H9 (cell line): Measurements from ENCODE around the gene PMEL. TPM values are rescaled to one million over a fixed set of nuclear protein-coding genes. Genes with fewer than 3 reads are reported as not detected.
"Not testable (repeated sequence)": the region's sequence is repeated elsewhere in the genome, so short reads cannot be mapped to it uniquely, and the experiment has no call there.

ENCODE experiments used
- DNase-seq: peaks from one replicate; pipeline ENCODE4 v3.0.0-alpha.2; 2017
- H2AFZ ChIP-seq: one replicate; pipeline ENCODE4 v1.6.1; 2013; ENCODE audit warnings: mild to moderate bottlenecking, low read length, control low read depth, moderate library complexity
- H2AK5ac ChIP-seq: 2 replicates; pipeline ENCODE4 v1.6.1; 2013; ENCODE audit warnings: low read length, control low read depth, mixed read lengths; ENCODE audit not compliant: insufficient read length
- H2BK120ac ChIP-seq: one replicate; pipeline ENCODE4 v1.6.1; 2013; ENCODE audit warnings: low read depth, mild to moderate bottlenecking, low read length, control low read depth, inconsistent platforms; ENCODE audit not compliant: poor library complexity, severe bottlenecking
- H2BK12ac ChIP-seq: 2 replicates; pipeline ENCODE4 v1.6.1; 2013; ENCODE audit warnings: low read length, control low read depth, mixed read lengths, low read depth; ENCODE audit not compliant: insufficient read length
- H2BK15ac ChIP-seq: 2 replicates; pipeline ENCODE4 v1.6.1; 2013; ENCODE audit warnings: low read depth, low read length, control low read depth
- H2BK20ac ChIP-seq: one replicate; pipeline ENCODE4 v1.6.1; 2013; ENCODE audit warnings: low read depth, mild to moderate bottlenecking, low read length, control low read depth, inconsistent platforms; ENCODE audit not compliant: poor library complexity, severe bottlenecking
- H2BK5ac ChIP-seq: 2 replicates; pipeline ENCODE4 v1.6.1; 2013; ENCODE audit warnings: low read length, control low read depth, mixed read lengths; ENCODE audit not compliant: insufficient read length
- H3K14ac ChIP-seq: 2 replicates; pipeline ENCODE4 v1.6.1; 2013; ENCODE audit warnings: low read length, control low read depth; ENCODE audit not compliant: insufficient read depth
- H3K18ac ChIP-seq: 2 replicates; pipeline ENCODE4 v1.6.1; 2013; ENCODE audit warnings: low read depth, mild to moderate bottlenecking, mixed read lengths, low read length, control low read depth; ENCODE audit not compliant: insufficient read length
- H3K23ac ChIP-seq: 2 replicates; pipeline ENCODE4 v1.6.1; 2013; ENCODE audit warnings: low read length, control low read depth, mixed read lengths, low read depth; ENCODE audit not compliant: insufficient read length
- H3K23me2 ChIP-seq: 2 replicates; pipeline ENCODE4 v1.6.1; 2013; ENCODE audit warnings: low read depth, mild to moderate bottlenecking, mixed read lengths, low read length, control low read depth; ENCODE audit not compliant: insufficient read length, poor library complexity, severe bottlenecking
- H3K27ac ChIP-seq: 2 replicates; pipeline ENCODE4 v1.5.1; 2013; ENCODE audit warnings: low read length, control low read depth, mixed read lengths, low read depth; ENCODE audit not compliant: insufficient read length
- H3K27me3 ChIP-seq: 2 replicates; pipeline ENCODE4 v1.6.1; 2013; ENCODE audit warnings: low read length, control low read depth, inconsistent platforms; ENCODE audit not compliant: insufficient read depth
- H3K4ac ChIP-seq: 2 replicates; pipeline ENCODE4 v1.6.1; 2013; ENCODE audit warnings: low read depth, mild to moderate bottlenecking, control low read depth, inconsistent platforms, low read length, moderate library complexity
- H3K4me1 ChIP-seq: 2 replicates; pipeline ENCODE4 v1.6.1; 2013; ENCODE audit warnings: low read length, control low read depth, inconsistent platforms; ENCODE audit not compliant: insufficient read depth
- H3K4me2 ChIP-seq: 2 replicates; pipeline ENCODE4 v1.6.1; 2013; ENCODE audit warnings: low read length, control low read depth, mixed read lengths; ENCODE audit not compliant: insufficient read length, insufficient read depth
- H3K56ac ChIP-seq: 2 replicates; pipeline ENCODE4 v1.6.1; 2013; ENCODE audit warnings: low read depth, mild to moderate bottlenecking, mixed read lengths, low read length, control low read depth; ENCODE audit not compliant: insufficient read length
- H3K79me1 ChIP-seq: 2 replicates; pipeline ENCODE4 v1.6.1; 2013; ENCODE audit warnings: low read depth, mild to moderate bottlenecking, moderate library complexity, low read length, control low read depth, inconsistent platforms; ENCODE audit not compliant: insufficient read depth, poor library complexity, severe bottlenecking
- H3K79me2 ChIP-seq: 2 replicates; pipeline ENCODE4 v1.6.1; 2013; ENCODE audit warnings: low read length, control low read depth, inconsistent platforms; ENCODE audit not compliant: insufficient read depth
- H3K9ac ChIP-seq: 2 replicates; pipeline ENCODE4 v1.6.1; 2013; ENCODE audit warnings: low read length, control low read depth, mixed read lengths; ENCODE audit not compliant: insufficient read length; ENCODE audit errors: extremely low read depth
- H3K9me3 ChIP-seq: one replicate; pipeline ENCODE4 v1.6.1; 2013; ENCODE audit warnings: low read depth, low read length, inconsistent platforms; ENCODE audit not compliant: control insufficient read depth
- H3T11ph ChIP-seq: one replicate; pipeline ENCODE4 v1.6.1; 2013; ENCODE audit warnings: mild to moderate bottlenecking, low read length, control low read depth, inconsistent platforms
- H4K20me1 ChIP-seq: one replicate; pipeline ENCODE4 v1.6.1; 2013; ENCODE audit not compliant: control insufficient read depth, insufficient read length, insufficient read depth
- H4K5ac ChIP-seq: 2 replicates; pipeline ENCODE4 v1.6.1; 2013; ENCODE audit warnings: low read depth, mild to moderate bottlenecking, mixed read lengths, low read length, control low read depth; ENCODE audit not compliant: insufficient read length
- H4K8ac ChIP-seq: replicated peaks from 2 replicates; pipeline ENCODE4 v1.6.1; 2013; ENCODE audit warnings: low read length, control low read depth, mixed read lengths, low read depth; ENCODE audit not compliant: insufficient read length
- H4K91ac ChIP-seq: 2 replicates; pipeline ENCODE4 v1.6.1; 2013; ENCODE audit warnings: low read depth, mild to moderate bottlenecking, moderate library complexity, mixed read lengths, low read length, control low read depth; ENCODE audit not compliant: insufficient read length
- H3K27ac Mint-ChIP-seq, 3 experiments: 2 replicates in 2 of 3; 3 replicates in 1 of 3; pipeline ENCODE4 v1.8.0; 2020 to 2021; ENCODE audit warnings: mixed read lengths in 3 of 3, mild to moderate bottlenecking in 1 of 3, moderate library complexity in 1 of 3
- H3K27me3 Mint-ChIP-seq: 2 replicates; pipeline ENCODE4 v1.8.0; 2021; ENCODE audit warnings: low read depth, mild to moderate bottlenecking, moderate library complexity, mixed read lengths
- H3K36me3 Mint-ChIP-seq, 3 experiments: 2 replicates in 2 of 3; 3 replicates in 1 of 3; pipeline ENCODE4 v1.8.0; 2020 to 2021; ENCODE audit warnings: low read depth in 3 of 3, mixed read lengths in 3 of 3; ENCODE audit not compliant: insufficient read depth in 1 of 3
- H3K4me1 Mint-ChIP-seq, 2 experiments: 2 replicates each; pipeline ENCODE4 v1.8.0; 2020; ENCODE audit warnings: mixed read lengths in 2 of 2
- H3K4me3 Mint-ChIP-seq, 2 experiments: 2 replicates in 1 of 2; 3 replicates in 1 of 2; pipeline ENCODE4 v1.8.0; 2020 to 2021; ENCODE audit warnings: mild to moderate bottlenecking in 2 of 2, mixed read lengths in 2 of 2, moderate library complexity in 1 of 2
- H3K9me3 Mint-ChIP-seq, 2 experiments: 2 replicates in 1 of 2; 3 replicates in 1 of 2; pipeline ENCODE4 v1.8.0; 2020; ENCODE audit warnings: mild to moderate bottlenecking in 2 of 2, mixed read lengths in 2 of 2, moderate library complexity in 1 of 2
- WGBS: extraction: QIAGEN DNeasy Blood & Tissue Kit; methylation state at CpG from one replicate; pipeline ENCODE4 v1.1.7; 2013; ENCODE audit warnings: missing lambda C conversion rate, low lambda C conversion rate, mixed read lengths; ENCODE audit not compliant: insufficient read length; ENCODE audit errors: extremely low coverage; 5-methylcytosine and 5-hydroxymethylcytosine counted together
- total RNA-seq: library from RNA; stranded (reverse); gene quantifications from 2 replicates; pipeline ENCODE4 v1.2.1, GENCODE V29; 2021
- TF ChIP-seq, protein P1 (sequence below): fragments of 200-600 bp; sonication (generic); conservative IDR thresholded peaks from 3 replicates; pipeline ENCODE4 v1.8.0; 2021; ENCODE audit warnings: antibody characterized with exemption, mild to moderate bottlenecking

Gene PMEL
- total RNA-seq, 1 experiment from 2014 or later, result 72.6 TPM

DNA sequence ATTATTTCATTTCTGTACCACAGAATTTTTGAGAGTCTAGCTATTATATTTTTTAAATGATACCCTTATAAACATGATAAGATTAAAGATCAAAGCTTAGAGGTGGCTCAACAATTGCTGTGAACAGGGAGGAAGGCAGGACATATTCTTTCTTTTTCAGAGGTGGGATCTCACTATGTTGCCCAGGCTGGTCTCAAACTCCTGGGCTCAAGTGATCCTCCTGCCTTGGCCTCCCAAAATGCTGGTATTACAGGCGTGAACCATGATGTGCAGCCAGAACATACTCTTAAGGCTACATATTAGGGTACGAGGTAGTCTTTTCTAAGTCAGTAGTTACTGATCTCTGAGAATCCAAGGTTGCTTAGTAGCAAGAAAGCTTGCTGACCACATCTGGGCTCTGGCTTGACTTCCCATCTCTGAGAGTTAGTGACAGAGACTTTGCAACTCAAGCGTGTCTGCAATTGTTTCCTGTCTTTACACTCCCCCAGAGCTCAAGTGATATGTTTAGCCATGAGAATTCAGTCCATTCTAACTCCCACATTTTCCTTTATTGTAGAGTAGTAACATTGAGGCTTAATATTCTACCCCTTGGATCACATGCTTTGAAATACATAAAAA is 16.6 kb upstream of the PMEL start:
- Histone ChIP-seq H3K23ac (no peak overlapping the region), H3K18ac (no peak overlapping the region), H3K4me1 (no peaks in the 10 kb centered on the region), H2BK12ac (no peak overlapping the region), H3K56ac (no peak overlapping the region), H3K27ac (no peak overlapping the region), H4K91ac (no peak overlapping the region), H3K9me3 (no peaks in the 10 kb centered on the region), H3K9ac (no peak overlapping the region), H2AK5ac (no peak overlapping the region), H3K14ac (no peak overlapping the region), H4K8ac (no peak overlapping the region), H3K27me3 (no peaks in the 10 kb centered on the region), H3K79me1 (no peaks in the 10 kb centered on the region), H2BK15ac (no peak overlapping the region), H2AFZ (no peak overlapping the region), H3T11ph (no peak overlapping the region), H2BK5ac (no peak overlapping the region), H3K4me2 (no peak overlapping the region), H3K4ac (no peak overlapping the region), H4K20me1 (no peaks in the 10 kb centered on the region), H2BK20ac (no peak overlapping the region), H3K79me2 (0 out of 2 replicates have a peak, but pooled peaks cover 3% of the 10 kb centered on the region), H3K23me2 (no peaks in the 10 kb centered on the region), H4K5ac (no peak overlapping the region), H2BK120ac (no peak overlapping the region)
- no peaks in the 10 kb centered on the region for H3K4me1 Mint-ChIP-seq
- WGBS, result no CpG with 5 or more reads among the region's 3 CpGs
- peaks cover 16 to 64% (median 55%) of the 10 kb centered on the region in 3 experiments; a peak in 6 of 7 replicates for H3K36me3 Mint-ChIP-seq
- no peak overlapping the region for H3K4me3 Mint-ChIP-seq
- no peaks in the 10 kb centered on the region; a peak in 1 of 5 replicates for H3K9me3 Mint-ChIP-seq
- H3K27me3 Mint-ChIP-seq, result no peaks in the 10 kb centered on the region
- TF ChIP-seq, protein P1, sequence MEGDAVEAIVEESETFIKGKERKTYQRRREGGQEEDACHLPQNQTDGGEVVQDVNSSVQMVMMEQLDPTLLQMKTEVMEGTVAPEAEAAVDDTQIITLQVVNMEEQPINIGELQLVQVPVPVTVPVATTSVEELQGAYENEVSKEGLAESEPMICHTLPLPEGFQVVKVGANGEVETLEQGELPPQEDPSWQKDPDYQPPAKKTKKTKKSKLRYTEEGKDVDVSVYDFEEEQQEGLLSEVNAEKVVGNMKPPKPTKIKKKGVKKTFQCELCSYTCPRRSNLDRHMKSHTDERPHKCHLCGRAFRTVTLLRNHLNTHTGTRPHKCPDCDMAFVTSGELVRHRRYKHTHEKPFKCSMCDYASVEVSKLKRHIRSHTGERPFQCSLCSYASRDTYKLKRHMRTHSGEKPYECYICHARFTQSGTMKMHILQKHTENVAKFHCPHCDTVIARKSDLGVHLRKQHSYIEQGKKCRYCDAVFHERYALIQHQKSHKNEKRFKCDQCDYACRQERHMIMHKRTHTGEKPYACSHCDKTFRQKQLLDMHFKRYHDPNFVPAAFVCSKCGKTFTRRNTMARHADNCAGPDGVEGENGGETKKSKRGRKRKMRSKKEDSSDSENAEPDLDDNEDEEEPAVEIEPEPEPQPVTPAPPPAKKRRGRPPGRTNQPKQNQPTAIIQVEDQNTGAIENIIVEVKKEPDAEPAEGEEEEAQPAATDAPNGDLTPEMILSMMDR, result no peak
- no peak overlapping the region for H3K27ac Mint-ChIP-seq
- DNase-seq, result no peak

DNA sequence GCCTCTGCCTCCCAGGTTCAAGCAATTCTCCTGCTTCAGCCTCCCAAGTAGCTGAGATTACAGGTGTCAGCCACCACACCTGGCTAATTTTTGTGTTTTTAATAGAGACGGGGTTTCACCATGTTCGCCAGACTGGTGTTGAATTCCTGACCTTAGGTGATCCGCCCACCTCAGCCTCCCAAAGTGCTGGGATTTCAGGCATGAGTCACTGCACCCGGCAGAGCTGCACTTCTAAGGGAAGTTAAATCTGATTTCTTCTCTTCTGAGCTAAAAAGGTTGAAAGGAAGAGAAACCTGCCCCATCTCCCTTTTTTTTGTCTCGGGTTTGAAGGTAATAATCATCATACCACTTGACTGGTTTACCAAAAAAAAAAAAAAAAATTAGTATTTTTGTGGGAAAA is 16.0 kb upstream of the PMEL start:
- H4K20me1 ChIP-seq, H3K27me3 ChIP-seq, H3K79me1 ChIP-seq, H2AFZ ChIP-seq, H3K56ac ChIP-seq, H3K9me3 ChIP-seq, H4K91ac ChIP-seq, H3K4ac ChIP-seq, H3K9ac ChIP-seq, H3K4me1 ChIP-seq, H3K23ac ChIP-seq, H3K9me3 Mint-ChIP-seq, H3K14ac ChIP-seq, DNase-seq, H2BK15ac ChIP-seq, H4K5ac ChIP-seq, H4K8ac ChIP-seq, H2BK5ac ChIP-seq, H3K79me2 ChIP-seq, H3K4me2 ChIP-seq, H3T11ph ChIP-seq, H3K18ac ChIP-seq, H2BK20ac ChIP-seq, H3K27ac Mint-ChIP-seq, H2AK5ac ChIP-seq, H3K27me3 Mint-ChIP-seq, H2BK12ac ChIP-seq, H2BK120ac ChIP-seq, H3K27ac ChIP-seq, H3K4me1 Mint-ChIP-seq, H3K4me3 Mint-ChIP-seq, H3K23me2 ChIP-seq: not testable (repeated sequence)
- no CpG with 5 or more reads among the region's 5 CpGs for WGBS
- H3K36me3 Mint-ChIP-seq, result peaks cover 16 to 60% (median 53%) of the 10 kb centered on the region in 3 experiments; a peak in 6 of 7 replicates
